GM23338 (cell line): ENCODE data around the gene COL6A3.

Experiments used
- CREB1 ChIP-seq: fragments of 250-450 bp; sonication (Bioruptor Pico); IDR thresholded peaks from 2 replicates; pipeline ENCODE4 v1.5.0; 2020; ENCODE audit warnings: low read depth, mild to moderate bottlenecking, moderate library complexity
- EZH2 ChIP-seq: fragments of 200-600 bp; sonication (generic); IDR thresholded peaks from one replicate; pipeline ENCODE4 v1.8.0; 2017; ENCODE audit warnings: antibody characterized with exemption, mild to moderate bottlenecking, low read depth; ENCODE audit not compliant: unreplicated experiment
- EZH2phosphoT487 ChIP-seq: fragments of 200-600 bp; sonication (generic); IDR thresholded peaks from one replicate; pipeline ENCODE4 v1.8.1; 2018; ENCODE audit warnings: antibody characterized with exemption; ENCODE audit not compliant: unreplicated experiment
- JUNB ChIP-seq: IDR thresholded peaks from one replicate; pipeline ENCODE4 v1.6.1; 2016; ENCODE audit warnings: antibody characterized with exemption; ENCODE audit not compliant: unreplicated experiment
- NANOG ChIP-seq: IDR thresholded peaks from 2 replicates; pipeline ENCODE4 v1.6.1; 2016; ENCODE audit warnings: antibody characterized with exemption, borderline replicate concordance
- POLR2AphosphoS5 ChIP-seq: IDR thresholded peaks from 2 replicates; pipeline ENCODE4 v1.6.1; 2016; ENCODE audit warnings: antibody characterized with exemption, low read depth
- STAT1 ChIP-seq: IDR thresholded peaks from one replicate; pipeline ENCODE4 v1.6.1; 2016; ENCODE audit warnings: antibody characterized with exemption; ENCODE audit not compliant: unreplicated experiment
- ZNF114 ChIP-seq: fragments of 250-450 bp; sonication (Bioruptor Pico); IDR thresholded peaks from 2 replicates; pipeline ENCODE4 v1.5.0; 2020; ENCODE audit warnings: mild to moderate bottlenecking, moderate library complexity
- ZNF331 ChIP-seq: fragments of 250-450 bp; sonication (Bioruptor Pico); IDR thresholded peaks from 2 replicates; pipeline ENCODE4 v1.5.0; 2020; ENCODE audit warnings: low read depth, mild to moderate bottlenecking, moderate library complexity
- TF ChIP-seq, protein P1 (sequence below), 2 experiments: fragments of 200-600 bp in 1 of 2; sonication (generic) in 1 of 2; conservative IDR thresholded peaks; 2 replicates each; pipeline versions ENCODE4 v1.5.1 to v1.6.1; 2016 to 2017; ENCODE audit warnings: antibody characterized with exemption in 2 of 2, low read depth in 2 of 2, mild to moderate bottlenecking in 2 of 2, moderate library complexity in 1 of 2
- TF ChIP-seq, protein P2 (sequence below): IDR thresholded peaks from 2 replicates; pipeline ENCODE4 v1.6.1; 2016; ENCODE audit warnings: antibody characterized with exemption
- TF ChIP-seq, protein P3 (sequence below): IDR thresholded peaks from one replicate; pipeline ENCODE4 v1.6.1; 2018; ENCODE audit warnings: antibody characterized with exemption; ENCODE audit not compliant: unreplicated experiment

DNA sequence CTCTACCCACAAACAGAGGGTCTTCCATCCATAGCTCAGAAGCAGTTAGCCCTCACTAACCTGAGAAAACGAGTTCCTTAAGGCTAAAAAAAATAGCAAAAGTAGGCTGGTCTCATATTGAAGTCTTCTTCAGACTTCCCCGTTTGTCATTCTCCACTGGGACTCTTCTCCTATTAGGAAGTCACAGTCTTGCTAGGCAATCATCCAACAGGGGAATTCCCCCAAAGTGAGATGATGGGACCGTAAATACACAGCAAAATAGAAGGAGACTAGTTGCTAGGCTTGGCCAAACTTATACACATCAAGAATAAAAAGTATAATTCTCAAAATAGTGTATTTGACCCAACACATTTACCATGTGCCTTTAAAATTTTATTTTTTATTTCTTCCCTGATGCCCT, 34.3 kb downstream of the COL6A3 start:
- no peak for TF ChIP-seq EZH2
- no peak for TF ChIP-seq JUNB
- TF ChIP-seq, protein P1, sequence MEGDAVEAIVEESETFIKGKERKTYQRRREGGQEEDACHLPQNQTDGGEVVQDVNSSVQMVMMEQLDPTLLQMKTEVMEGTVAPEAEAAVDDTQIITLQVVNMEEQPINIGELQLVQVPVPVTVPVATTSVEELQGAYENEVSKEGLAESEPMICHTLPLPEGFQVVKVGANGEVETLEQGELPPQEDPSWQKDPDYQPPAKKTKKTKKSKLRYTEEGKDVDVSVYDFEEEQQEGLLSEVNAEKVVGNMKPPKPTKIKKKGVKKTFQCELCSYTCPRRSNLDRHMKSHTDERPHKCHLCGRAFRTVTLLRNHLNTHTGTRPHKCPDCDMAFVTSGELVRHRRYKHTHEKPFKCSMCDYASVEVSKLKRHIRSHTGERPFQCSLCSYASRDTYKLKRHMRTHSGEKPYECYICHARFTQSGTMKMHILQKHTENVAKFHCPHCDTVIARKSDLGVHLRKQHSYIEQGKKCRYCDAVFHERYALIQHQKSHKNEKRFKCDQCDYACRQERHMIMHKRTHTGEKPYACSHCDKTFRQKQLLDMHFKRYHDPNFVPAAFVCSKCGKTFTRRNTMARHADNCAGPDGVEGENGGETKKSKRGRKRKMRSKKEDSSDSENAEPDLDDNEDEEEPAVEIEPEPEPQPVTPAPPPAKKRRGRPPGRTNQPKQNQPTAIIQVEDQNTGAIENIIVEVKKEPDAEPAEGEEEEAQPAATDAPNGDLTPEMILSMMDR (conservative IDR thresholded peaks at IDR 0.05; ENCODE audit: low read depth in 2 of 2), result no peak
- no peak for TF ChIP-seq POLR2AphosphoS5
- TF ChIP-seq, protein P2, sequence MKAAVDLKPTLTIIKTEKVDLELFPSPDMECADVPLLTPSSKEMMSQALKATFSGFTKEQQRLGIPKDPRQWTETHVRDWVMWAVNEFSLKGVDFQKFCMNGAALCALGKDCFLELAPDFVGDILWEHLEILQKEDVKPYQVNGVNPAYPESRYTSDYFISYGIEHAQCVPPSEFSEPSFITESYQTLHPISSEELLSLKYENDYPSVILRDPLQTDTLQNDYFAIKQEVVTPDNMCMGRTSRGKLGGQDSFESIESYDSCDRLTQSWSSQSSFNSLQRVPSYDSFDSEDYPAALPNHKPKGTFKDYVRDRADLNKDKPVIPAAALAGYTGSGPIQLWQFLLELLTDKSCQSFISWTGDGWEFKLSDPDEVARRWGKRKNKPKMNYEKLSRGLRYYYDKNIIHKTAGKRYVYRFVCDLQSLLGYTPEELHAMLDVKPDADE, result no peak
- no peak for TF ChIP-seq ZNF331 (CRISPR knock-in tag)
- TF ChIP-seq CREB1 (CRISPR knock-in tag), result no peak
- TF ChIP-seq EZH2phosphoT487, result no peak
- TF ChIP-seq NANOG, result no peak
- no peak for TF ChIP-seq STAT1
- TF ChIP-seq, protein P3, sequence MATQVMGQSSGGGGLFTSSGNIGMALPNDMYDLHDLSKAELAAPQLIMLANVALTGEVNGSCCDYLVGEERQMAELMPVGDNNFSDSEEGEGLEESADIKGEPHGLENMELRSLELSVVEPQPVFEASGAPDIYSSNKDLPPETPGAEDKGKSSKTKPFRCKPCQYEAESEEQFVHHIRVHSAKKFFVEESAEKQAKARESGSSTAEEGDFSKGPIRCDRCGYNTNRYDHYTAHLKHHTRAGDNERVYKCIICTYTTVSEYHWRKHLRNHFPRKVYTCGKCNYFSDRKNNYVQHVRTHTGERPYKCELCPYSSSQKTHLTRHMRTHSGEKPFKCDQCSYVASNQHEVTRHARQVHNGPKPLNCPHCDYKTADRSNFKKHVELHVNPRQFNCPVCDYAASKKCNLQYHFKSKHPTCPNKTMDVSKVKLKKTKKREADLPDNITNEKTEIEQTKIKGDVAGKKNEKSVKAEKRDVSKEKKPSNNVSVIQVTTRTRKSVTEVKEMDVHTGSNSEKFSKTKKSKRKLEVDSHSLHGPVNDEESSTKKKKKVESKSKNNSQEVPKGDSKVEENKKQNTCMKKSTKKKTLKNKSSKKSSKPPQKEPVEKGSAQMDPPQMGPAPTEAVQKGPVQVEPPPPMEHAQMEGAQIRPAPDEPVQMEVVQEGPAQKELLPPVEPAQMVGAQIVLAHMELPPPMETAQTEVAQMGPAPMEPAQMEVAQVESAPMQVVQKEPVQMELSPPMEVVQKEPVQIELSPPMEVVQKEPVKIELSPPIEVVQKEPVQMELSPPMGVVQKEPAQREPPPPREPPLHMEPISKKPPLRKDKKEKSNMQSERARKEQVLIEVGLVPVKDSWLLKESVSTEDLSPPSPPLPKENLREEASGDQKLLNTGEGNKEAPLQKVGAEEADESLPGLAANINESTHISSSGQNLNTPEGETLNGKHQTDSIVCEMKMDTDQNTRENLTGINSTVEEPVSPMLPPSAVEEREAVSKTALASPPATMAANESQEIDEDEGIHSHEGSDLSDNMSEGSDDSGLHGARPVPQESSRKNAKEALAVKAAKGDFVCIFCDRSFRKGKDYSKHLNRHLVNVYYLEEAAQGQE, result no peak
- no peak for TF ChIP-seq ZNF114 (CRISPR knock-in tag)
